CD4-positive, alpha-beta T cell treated with Interleukin-17A for 4 hours (primary cell): Measurements from ENCODE around the gene OR2L8.

ENCODE experiments used
- DNase-seq: peaks from one replicate; pipeline ENCODE4 v3.0.0-alpha.2; 2020; ENCODE audit warnings: mixed read lengths

The OR2L8 gene, protein sequence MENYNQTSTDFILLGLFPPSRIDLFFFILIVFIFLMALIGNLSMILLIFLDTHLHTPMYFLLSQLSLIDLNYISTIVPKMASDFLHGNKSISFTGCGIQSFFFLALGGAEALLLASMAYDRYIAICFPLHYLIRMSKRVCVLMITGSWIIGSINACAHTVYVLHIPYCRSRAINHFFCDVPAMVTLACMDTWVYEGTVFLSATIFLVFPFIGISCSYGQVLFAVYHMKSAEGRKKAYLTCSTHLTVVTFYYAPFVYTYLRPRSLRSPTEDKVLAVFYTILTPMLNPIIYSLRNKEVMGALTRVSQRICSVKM

DNA sequence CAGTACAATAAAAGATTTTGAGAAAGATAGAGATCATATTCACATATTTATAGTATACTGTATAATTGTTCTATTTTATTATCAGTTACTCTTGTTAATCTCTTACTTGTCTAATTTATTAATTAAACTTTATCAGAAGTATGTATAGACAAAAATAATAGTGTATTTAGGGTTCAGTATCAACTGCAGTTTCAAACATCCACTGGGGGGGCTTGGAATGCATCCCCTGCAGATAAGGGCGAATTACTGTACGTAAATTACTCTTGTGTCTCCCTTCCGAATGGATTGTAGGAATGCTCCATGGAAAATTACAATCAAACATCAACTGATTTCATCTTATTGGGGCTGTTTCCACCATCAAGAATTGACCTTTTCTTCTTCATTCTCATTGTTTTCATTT, at the start of gene OR2L8:
Gene OR2L8 (plus strand): TSS at position 301 of the 400 bp plus-strand sequence. CDS start 0 bp downstream, at position 301.
- DNase-seq = no peak

DNA sequence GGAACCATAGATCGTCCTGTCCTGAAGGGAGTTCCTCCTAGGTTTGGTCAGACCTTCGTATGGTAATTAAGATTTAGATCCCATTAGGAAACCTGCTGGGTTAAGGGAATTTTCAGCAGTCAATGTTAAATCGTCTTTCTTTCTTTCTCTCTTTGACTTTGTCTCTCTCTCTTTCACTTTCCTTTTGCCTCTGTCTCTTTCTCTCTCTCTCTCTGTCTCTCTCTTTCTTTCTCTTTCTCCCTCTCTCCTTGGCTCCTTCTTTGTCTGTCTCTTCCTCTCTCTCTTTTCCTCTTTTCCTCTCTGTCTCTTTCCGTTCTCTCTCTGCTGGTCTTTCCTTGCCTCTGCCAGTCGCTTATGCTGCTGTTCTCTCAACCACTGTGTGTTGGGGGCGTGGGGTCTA, 44.5 kb upstream of the OR2L8 start:
- DNase-seq = no peak

DNA sequence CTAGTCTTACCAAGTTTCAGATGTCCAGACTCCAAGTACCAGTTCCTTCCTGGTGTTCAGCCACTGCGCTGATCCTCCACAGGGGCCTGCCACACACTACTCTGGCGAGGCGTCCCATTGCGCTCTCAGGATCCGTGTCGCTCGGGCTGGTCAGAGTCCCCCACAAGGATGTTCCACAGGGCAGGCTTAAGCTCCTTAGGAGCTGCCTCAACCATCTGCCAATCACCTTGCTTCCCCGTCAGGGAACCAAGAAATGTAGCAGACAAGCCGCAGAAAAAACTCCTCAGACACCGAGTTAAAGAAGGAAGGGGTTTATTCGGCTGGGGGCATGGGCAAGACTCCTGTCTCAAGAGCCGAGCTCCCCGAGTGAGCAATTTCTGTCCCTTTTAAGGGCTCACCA, 43.5 kb upstream of the OR2L8 start:
- no peak for DNase-seq

DNA sequence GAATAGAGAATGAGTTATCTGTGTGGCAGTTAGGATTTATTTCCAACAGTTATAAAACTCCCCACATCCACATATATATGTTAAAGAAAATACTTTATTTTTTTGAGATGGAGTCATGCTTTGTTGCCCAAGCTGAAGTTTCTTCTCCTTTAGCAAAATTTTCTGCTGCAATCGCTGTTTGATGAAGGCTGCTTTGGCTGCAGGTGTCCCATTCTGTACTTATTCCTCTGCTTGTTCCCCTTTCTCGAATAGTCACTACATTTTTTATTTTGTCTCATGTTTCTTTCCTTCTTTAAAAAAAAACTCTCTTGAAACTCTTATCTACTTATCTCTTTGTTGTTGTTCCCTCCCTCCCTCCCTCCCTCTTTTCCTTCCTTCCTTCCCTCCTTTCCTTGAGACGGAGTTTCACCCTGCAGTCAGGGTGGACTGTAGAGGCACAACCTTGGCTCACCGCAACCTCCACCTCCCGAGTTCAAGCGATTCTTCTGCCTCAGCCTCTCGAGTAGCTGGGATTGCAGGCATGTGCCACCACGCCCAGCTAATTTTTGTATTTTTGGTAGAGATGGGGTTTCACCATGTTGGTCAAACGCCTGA, 42.7 kb upstream of the OR2L8 start:
- no peak for DNase-seq

DNA sequence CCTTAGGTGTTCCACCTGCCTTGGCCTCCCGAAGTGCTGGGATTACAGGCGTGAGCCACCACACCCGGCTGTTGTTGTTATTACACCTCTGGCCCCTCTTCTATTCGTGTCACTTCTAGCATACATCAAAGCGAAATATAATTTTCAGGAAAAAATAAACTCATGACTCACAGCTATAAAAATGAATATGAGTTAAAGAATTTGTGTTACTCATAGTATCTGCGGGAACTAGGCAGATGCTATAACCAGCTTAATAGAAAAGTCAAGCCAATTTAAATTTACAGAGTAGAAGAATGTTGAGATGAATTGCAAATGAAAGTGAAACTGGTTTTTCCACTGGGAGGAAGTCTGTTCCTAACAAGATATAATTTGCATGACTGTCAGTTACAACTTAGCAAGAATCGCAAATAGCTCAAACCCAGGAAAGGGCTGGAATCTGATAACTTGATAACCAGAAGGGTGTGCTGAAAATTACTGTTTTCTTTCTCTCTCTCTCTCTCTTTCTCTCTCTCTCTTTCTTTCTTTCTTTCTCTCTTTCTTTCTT, 42.1 kb upstream of the OR2L8 start:
- DNase-seq = no peak

DNA sequence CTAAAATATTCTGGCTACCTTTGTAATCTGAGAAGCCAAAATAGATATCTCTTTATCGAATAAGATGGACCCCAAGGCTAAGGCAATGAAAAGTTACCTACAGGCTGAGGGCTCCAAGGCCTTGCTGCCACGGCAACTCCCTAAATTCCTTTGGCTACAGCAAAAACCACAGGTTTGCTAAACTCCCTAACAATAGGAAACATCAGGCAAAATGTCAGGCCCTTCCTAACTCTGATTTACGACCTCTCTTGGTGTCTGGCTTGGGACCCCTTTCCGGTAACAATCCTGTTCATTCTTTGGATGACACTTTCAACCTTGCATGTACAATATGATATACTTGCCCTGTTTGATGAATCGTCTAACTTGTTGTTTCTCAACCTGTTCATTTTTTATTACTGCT, 39.9 kb upstream of the OR2L8 start:
- no peak for DNase-seq

DNA sequence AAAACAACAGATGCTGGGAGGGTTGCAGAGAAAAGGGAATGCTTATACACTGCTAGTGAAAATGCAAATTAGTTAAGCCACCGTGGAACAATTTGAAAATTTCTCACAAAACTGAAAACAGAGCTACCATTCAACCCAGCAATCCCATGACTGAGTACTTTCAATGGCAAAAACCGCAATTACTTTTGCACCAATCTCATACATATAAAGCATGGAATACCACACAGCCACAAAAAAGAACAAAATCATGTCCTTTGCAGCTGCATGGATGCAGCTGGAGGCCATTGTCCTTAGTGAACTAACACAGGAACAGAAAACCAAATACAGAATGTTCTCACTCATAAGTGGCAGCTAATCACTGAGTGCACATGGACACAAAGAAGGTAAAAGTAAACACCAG, 34.9 kb upstream of the OR2L8 start:
- no peak for DNase-seq

GRCh38 chr1:247914941-247915662, 33.6 kb upstream of the OR2L8 start:
- no peak for DNase-seq

- no peak for DNase-seq
These were observed 28.7 kb upstream of the OR2L8 start, which contains the start of gene OR2T8 for GRCh38 chr1:247919952-247920351. Gene OR2T8, plus strand, starts transcription at chr1:247920252. Its CDS starts 766 bp downstream, at chr1:247921018.

DNA sequence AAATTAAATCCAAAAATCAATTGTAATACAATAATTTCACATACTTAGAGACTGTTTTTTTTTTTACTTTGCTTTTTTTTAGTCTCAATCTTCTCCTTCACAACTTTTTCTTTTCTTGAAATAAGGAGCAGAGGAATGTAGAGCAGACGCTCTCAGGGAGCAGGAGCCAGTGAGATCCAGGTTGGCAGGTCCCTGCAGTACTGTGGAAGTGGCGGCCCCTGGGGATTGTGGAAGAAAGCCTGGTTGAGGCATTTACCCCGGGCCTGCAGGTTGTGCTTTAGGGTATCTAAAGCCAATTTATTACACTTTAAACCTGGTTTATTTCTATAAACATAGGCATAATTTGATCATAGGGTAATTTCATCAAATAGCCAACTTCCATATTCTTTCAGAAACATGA, 24.7 kb upstream of the OR2L8 start:
- no peak for DNase-seq

DNA sequence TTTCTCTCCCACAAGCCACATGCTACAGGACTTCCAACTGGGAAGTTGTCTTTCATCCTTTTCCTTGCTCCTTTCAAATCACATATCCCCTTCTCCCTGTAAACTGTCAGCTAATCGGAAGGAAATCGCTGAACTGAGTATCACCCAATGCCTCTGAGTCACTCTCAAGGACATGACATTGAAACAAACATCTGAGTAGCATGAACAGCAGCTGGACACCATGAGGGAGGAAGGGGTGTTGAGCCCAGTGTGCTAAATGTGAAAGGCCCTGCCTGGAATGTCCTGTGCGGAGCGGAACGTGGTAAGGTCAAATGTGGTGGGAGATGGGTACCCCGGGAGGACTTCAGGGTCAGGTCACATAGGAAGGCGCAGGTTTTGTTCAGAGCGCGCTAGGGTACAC, 23.8 kb upstream of the OR2L8 start, which contains the start of gene OR2AJ1:
Gene OR2AJ1 (plus strand): TSS at position 22 of the 400 bp plus-strand sequence. CDS start 8,880 bp downstream, outside the sequence.
- no peak for DNase-seq

DNA sequence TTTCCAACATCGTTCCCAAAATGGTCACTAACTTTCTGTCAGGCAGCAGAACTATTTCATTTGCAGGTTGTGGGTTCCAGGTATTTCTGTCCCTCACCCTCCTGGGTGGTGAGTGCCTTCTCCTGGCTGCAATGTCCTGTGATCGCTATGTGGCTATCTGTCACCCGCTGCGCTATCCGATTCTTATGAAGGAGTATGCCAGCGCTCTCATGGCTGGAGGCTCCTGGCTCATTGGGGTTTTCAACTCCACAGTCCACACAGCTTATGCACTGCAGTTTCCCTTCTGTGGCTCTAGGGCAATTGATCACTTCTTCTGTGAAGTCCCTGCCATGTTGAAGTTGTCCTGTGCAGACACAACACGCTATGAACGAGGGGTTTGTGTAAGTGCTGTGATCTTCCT, 14.7 kb upstream of the OR2L8 start:
- no peak for DNase-seq

DNA sequence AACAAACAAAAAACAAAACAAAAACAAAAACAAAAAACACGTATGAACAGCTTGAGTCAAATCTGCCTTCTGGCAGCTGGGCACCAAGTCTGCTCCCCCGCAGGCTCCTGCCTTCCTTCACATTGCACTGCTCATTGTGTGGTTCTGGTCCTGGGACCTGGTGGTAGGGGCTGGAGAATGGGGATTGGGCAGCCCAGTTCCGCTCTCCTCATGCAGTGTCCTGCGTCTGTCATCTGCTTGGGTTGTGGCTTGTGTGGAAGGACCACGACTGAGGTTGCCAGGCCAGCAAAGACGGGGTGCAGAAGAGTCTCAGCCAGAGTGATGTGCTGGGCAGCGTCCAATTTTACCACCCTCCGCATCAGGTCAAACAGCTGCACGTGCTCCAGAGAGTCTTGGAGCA, 12.9 kb upstream of the OR2L8 start:
- no peak for DNase-seq

- no peak for DNase-seq
These were observed 12.2 kb upstream of the OR2L8 start for GRCh38 chr1:247936415-247936814.

DNA sequence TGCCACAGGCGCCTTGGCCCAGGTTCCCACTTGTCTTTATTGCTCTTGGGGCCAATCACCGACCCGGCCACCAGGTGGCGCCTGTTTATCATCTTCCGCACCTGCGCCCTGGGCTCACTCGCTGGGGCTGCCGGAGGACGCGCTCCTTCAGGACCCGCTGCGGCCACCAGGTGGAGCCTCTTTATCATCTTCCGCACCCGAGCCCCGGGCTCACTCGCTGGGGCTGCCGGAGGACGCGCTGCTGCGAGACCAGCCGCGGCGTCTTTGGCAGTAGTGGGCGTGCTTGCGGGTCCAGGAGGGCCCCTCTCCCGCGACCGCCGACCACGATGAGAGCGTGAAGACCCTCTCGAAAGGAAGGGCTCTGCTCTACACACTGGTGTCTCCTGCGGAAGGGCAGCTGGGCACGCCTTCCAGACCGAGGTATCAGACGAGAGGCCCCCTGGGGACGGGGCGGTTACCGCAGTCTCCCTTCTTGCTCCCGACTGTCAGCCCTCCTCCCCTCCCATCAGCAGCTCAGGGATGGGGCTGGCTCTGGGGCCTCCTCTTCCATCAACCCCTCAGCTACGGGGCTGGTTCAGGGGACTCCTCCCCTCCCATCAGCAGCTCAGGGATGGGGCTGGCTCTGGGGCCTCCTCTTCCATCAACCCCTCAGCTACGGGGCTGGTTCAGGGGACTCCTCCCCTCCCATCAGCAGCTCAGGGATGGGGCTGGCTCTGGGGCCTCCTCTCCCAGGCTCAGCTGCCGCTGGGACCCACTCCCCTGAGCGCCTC, 11.5 kb upstream of the OR2L8 start:
- peak; percentile 85 for DNase-seq

DNA sequence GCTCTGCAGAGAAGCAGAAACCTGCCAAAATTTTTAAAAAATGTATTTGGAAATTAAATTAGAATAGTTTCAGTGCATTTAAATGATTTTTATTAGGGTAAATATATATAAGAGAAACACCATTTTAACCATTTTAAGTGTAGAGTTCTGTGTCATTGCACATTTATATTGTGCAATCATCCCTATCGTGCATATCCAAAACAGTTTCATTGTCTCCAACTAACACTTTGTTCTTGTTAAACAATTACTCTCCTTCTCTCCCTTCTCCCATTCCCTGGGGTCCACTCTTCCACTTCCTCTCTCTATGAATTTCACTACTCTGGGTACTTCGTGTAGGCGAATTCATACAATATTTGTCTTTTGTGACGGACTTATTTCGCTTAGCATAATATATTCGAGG, 6.0 kb upstream of the OR2L8 start:
- no peak for DNase-seq

DNA sequence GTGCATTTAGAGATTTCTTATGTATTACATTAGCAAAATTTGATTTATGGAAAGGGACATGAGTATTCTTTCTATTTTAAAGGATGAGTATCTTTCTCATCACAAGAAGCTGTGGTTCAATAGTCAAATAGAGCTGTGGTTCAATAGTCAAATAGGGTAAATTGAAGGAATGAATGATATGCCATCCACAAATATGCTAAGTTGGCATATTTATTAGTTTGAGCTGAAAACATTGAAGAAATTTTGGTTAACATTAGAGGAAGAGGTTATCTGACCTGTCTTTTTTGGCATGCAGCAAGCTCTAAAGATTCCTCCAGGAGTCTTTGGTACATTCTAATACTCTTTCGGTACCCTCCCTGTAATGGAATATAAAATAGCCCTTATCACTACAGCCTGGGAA, 4.8 kb downstream of the OR2L8 start:
- no peak for DNase-seq

GRCh38 chr1:247961791-247962190, 13.1 kb downstream of the OR2L8 start:
- no peak for DNase-seq

GRCh38 chr1:247962911-247963588, 14.4 kb downstream of the OR2L8 start:
- no peak for DNase-seq

DNA sequence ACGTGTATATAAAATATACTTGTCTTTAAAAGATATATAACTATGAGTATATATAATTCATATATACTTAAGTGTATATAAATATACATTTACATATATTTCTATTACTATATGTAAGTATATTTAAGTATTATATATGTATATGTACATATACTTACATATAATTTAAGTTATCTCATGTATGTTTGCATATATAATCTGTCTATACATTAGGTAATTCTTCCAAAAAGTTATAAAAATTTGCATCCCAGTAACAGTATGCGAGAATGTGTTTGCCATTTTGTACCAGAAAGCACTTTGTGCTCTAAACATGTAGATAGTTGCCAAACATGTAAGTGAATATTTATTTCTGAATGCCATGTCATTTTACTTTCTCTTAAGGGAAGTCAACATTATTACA, 16.3 kb downstream of the OR2L8 start, which contains the start of gene OR2AK2:
Gene OR2AK2 (plus strand): TSS at position 301 of the 400 bp plus-strand sequence. CDS start 144 bp downstream, outside the sequence.
- no peak for DNase-seq

GRCh38 chr1:247966532-247967204, 18.0 kb downstream of the OR2L8 start:
- DNase-seq = no peak
